ENCODE measurements around the gene DNMT3A.

- no peak for TF ChIP-seq CTCF (IDR thresholded peaks at IDR 0.05; ENCODE audit: extremely low read depth in 1 of 2, insufficient read depth in 1 of 2, low read depth in 1 of 2, low read length in 2 of 2)
- no peak for TF ChIP-seq EZH2 (IDR thresholded peaks at IDR 0.05; ENCODE audit: borderline replicate concordance, low read depth, low read length, severe bottlenecking)
- no peak for TF ChIP-seq POLR2A (IDR thresholded peaks at IDR 0.05; ENCODE audit: low read depth, low read length)
- no peak for TF ChIP-seq POLR2AphosphoS5 (IDR thresholded peaks at IDR 0.05; ENCODE audit: insufficient read depth, low read depth, low read length)
- TF ChIP-seq GATA2 (IDR thresholded peaks at IDR 0.05; ENCODE audit: insufficient read depth, insufficient read length, low read depth, low read length) = no peak
- TF ChIP-seq MAX (IDR thresholded peaks at IDR 0.05; ENCODE audit: insufficient read depth, insufficient read length) = no peak
- TF ChIP-seq FOS (IDR thresholded peaks at IDR 0.05; ENCODE audit: borderline replicate concordance, insufficient read depth, low read length) = no peak
Measured at GRCh38 chr2:25238920-25239319, 102.8 kb downstream of the DNMT3A start.
